ENCODE data around the gene WHRN.

WHRN gene

GRCh38 chr9:114369216-114370130, 135.8 kb downstream of the WHRN start:
- no peak for DNase-seq (ENCODE audit: low read depth in 3 of 3, low spot score in 1 of 3)

- no peak for DNase-seq (ENCODE audit: low read depth in 3 of 3, low spot score in 1 of 3)
These were observed 137.3 kb downstream of the WHRN start for GRCh38 chr9:114367772-114368569.

GRCh38 chr9:114367366-114367765, 137.9 kb downstream of the WHRN start:
- no peak for DNase-seq (ENCODE audit: low read depth in 3 of 3, low spot score in 1 of 3)

- DNase-seq (ENCODE audit: low read depth in 3 of 3, low spot score in 1 of 3): no peak
These were observed 138.7 kb downstream of the WHRN start for GRCh38 chr9:114366334-114367128.

GRCh38 chr9:114365194-114365593, 140.1 kb downstream of the WHRN start:
- DNase-seq (ENCODE audit: low read depth in 3 of 3, low spot score in 1 of 3): no peak

- DNase-seq (ENCODE audit: low read depth in 3 of 3, low spot score in 1 of 3): no peak
These were observed 140.9 kb downstream of the WHRN start for GRCh38 chr9:114364134-114365041.

GRCh38 chr9:114363424-114363823, 141.8 kb downstream of the WHRN start:
- no peak for DNase-seq (ENCODE audit: low read depth in 3 of 3, low spot score in 1 of 3)

GRCh38 chr9:114362394-114362793, 142.9 kb downstream of the WHRN start:
- DNase-seq (ENCODE audit: low read depth in 3 of 3, low spot score in 1 of 3): no peak

GRCh38 chr9:114361542-114361941, 143.7 kb downstream of the WHRN start:
- no peak for DNase-seq (ENCODE audit: low read depth in 3 of 3, low spot score in 1 of 3)

- DNase-seq (ENCODE audit: low read depth in 3 of 3, low spot score in 1 of 3): no peak
These were observed 145.5 kb downstream of the WHRN start for GRCh38 chr9:114359801-114360200.

GRCh38 chr9:114357911-114358328, 147.4 kb downstream of the WHRN start:
- no peak for DNase-seq (ENCODE audit: low read depth in 3 of 3, low spot score in 1 of 3)

- DNase-seq (ENCODE audit: low read depth in 3 of 3, low spot score in 1 of 3): no peak
These were observed 147.9 kb downstream of the WHRN start for GRCh38 chr9:114357360-114357759.

GRCh38 chr9:114356792-114357191, 148.5 kb downstream of the WHRN start:
- DNase-seq (ENCODE audit: low read depth in 3 of 3, low spot score in 1 of 3): no peak

GRCh38 chr9:114355821-114356220, 149.5 kb downstream of the WHRN start:
- no peak for DNase-seq (ENCODE audit: low read depth in 3 of 3, low spot score in 1 of 3)

Measured in stimulated activated CD4-positive, alpha-beta T cell treated with anti-CD3 and anti-CD28 coated beads, TNF-alpha, amount 100 ng/mL, for 1 hour (primary cell).